CD4-positive, alpha-beta memory T cell (primary cell): ENCODE results near the gene PON2. TPM values are rescaled to one million over a fixed set of nuclear protein-coding genes. Genes with fewer than 3 reads are reported as not detected.
A peak's percentile ranks its signal among the peaks of the same experiment; 100 is the strongest.

Source experiments
- CTCF ChIA-PET: fragments of 350-600 bp; sonication (Branson Sonifier 250); formaldehyde crosslinking; loops from one replicate; lab custom pipeline; 2021; ENCODE audit warnings: inconsistent platforms; ENCODE audit not compliant: partially characterized antibody; lab: Charles Lee
- POLR2A ChIA-PET: fragments of 350-600 bp; sonication (Branson Sonifier 250); formaldehyde crosslinking; loops from one replicate; lab custom pipeline; 2021; ENCODE audit not compliant: partially characterized antibody; lab: Charles Lee
- DNase-seq, 5 donors: peaks; one replicate each; pipeline versions ENCODE4 v3.0.0 to v3.0.0-alpha.2; 2020 to 2022; ENCODE audit warnings: mixed read lengths in 1 of 5
- H3K27ac ChIP-seq: one replicate; pipeline ENCODE4 v1.7.0; 2013; ENCODE audit warnings: low read depth, low read length
- H3K27me3 ChIP-seq: 2 replicates; pipeline ENCODE4 v1.7.0; 2013; ENCODE audit warnings: mild to moderate bottlenecking, low read length, moderate library complexity; ENCODE audit not compliant: insufficient read depth
- H3K36me3 ChIP-seq: 2 replicates; pipeline ENCODE4 v1.7.0; 2013; ENCODE audit warnings: mild to moderate bottlenecking, low read length, moderate library complexity; ENCODE audit not compliant: insufficient read depth
- H3K4me1 ChIP-seq: 2 replicates; pipeline ENCODE4 v1.7.0; 2013; ENCODE audit warnings: mild to moderate bottlenecking, low read length, moderate library complexity; ENCODE audit not compliant: insufficient read depth
- H3K4me3 ChIP-seq, 2 donors: one replicate each; pipeline ENCODE4 v1.7.0; 2013; ENCODE audit warnings: low read length in 2 of 2, mild to moderate bottlenecking in 1 of 2
- H3K9me3 ChIP-seq, 2 donors: one replicate each; pipeline ENCODE4 v1.7.0; 2013; ENCODE audit warnings: low read length in 2 of 2, control low read depth in 1 of 2; ENCODE audit not compliant: control insufficient read depth in 1 of 2
- H3K27ac Mint-ChIP-seq, 7 donors: one replicate each; pipeline ENCODE4 v1.8.0; 2020 to 2021; ENCODE audit warnings: mixed read lengths in 7 of 7, mild to moderate bottlenecking in 6 of 7, inconsistent platforms in 3 of 7, moderate library complexity in 3 of 7
- H3K27me3 Mint-ChIP-seq, 2 donors: one replicate each; pipeline ENCODE4 v1.8.0; 2020 to 2021; ENCODE audit warnings: mixed read lengths in 2 of 2
- H3K36me3 Mint-ChIP-seq, 2 donors: one replicate each; pipeline ENCODE4 v1.8.0; 2020 to 2021; ENCODE audit warnings: mixed read lengths in 2 of 2, inconsistent platforms in 1 of 2, mild to moderate bottlenecking in 1 of 2
- H3K4me1 Mint-ChIP-seq, 4 donors: one replicate each; pipeline ENCODE4 v1.8.0; 2020 to 2021; ENCODE audit warnings: mixed read lengths in 4 of 4, mild to moderate bottlenecking in 1 of 4
- H3K4me3 Mint-ChIP-seq, 8 donors: one replicate each; pipeline ENCODE4 v1.8.0; 2020 to 2021; ENCODE audit warnings: mixed read lengths in 8 of 8, mild to moderate bottlenecking in 7 of 8, moderate library complexity in 6 of 8, inconsistent platforms in 3 of 8
- H3K9me3 Mint-ChIP-seq, 8 donors: one replicate each; pipeline ENCODE4 v1.8.0; 2020 to 2021; ENCODE audit warnings: mixed read lengths in 8 of 8, mild to moderate bottlenecking in 5 of 8, inconsistent platforms in 3 of 8, moderate library complexity in 1 of 8
- intact Hi-C: fragments of 100-400 bp; cut with micrococcal nuclease; formaldehyde crosslinking; loops from one replicate; pipeline ENCODE4 v1.15.1; 2023
- polyA plus RNA-seq, 2 donors: library from polyadenylated mRNA; unstranded; fragments of 300-500 nt; fragmentation: Illumina TruSeq; gene quantifications; one replicate each; pipeline ENCODE4 v1.2.3, GENCODE V29; 2021
- total RNA-seq, 2 experiments: library from RNA; stranded (reverse); gene quantifications; one replicate each; pipeline ENCODE4 v1.2.3, GENCODE V29; 2021

Gene PON2
- total and polyA plus RNA-seq, 4 experiments from 2014 or later = 3.0 to 8.0 (median 5.0) TPM

GRCh38 chr7:95476072-95476847 lies 41.4 kb upstream of the PON2 start:
- Mint-ChIP-seq H3K27ac (peak overlapping the region in 1 of 7 donors; percentile 42), H3K4me3 (no peak overlapping the region), H3K27me3 (no peaks in the 10 kb centered on the region), H3K36me3 (no peaks in the 10 kb centered on the region), H3K4me1 (peaks cover 0 to 1% (median 0%) of the 10 kb centered on the region in 4 donors), H3K9me3 (no peaks in the 10 kb centered on the region)
- H3K4me3 ChIP-seq = no peak overlapping the region
- POLR2A ChIA-PET = no interaction called here
- CTCF ChIA-PET = interaction anchor here (0.7 to 5.9 kb wide), 20 partner anchors 10 to 1037 kb away, joined by 3 to 95 read pairs (median 4); partner anchors contain the start of genes ASB4 and PON3
- H3K36me3 ChIP-seq = no peaks in the 10 kb centered on the region
- intact Hi-C loops = loop anchor here (2.0 kb wide), 2 partner anchors 79 to 1389 kb away; partner anchors contain the start of gene PON3
- no peaks in the 10 kb centered on the region for H3K4me1 ChIP-seq
- H3K27ac ChIP-seq = no peak overlapping the region
- no peaks in the 10 kb centered on the region for H3K9me3 ChIP-seq
- H3K27me3 ChIP-seq = no peaks in the 10 kb centered on the region
- DNase-seq = no peak

- no peak overlapping the region for H3K4me3 Mint-ChIP-seq
- POLR2A ChIA-PET = no interaction called here
These were observed 38.6 kb upstream of the PON2 start for GRCh38 chr7:95473276-95473985.

GRCh38 chr7:95472581-95473161 lies 37.8 kb upstream of the PON2 start:
- Mint-ChIP-seq H3K27ac (no peak overlapping the region), H3K9me3 (no peaks in the 10 kb centered on the region), H3K4me1 (peaks cover 6 to 10% (median 7%) of the 10 kb centered on the region in 4 donors), H3K36me3 (no peaks in the 10 kb centered on the region), H3K4me3 (no peak overlapping the region), H3K27me3 (no peaks in the 10 kb centered on the region)
- no peaks in the 10 kb centered on the region for H3K36me3 ChIP-seq
- no peak overlapping the region for H3K27ac ChIP-seq
- no peaks in the 10 kb centered on the region for H3K4me1 ChIP-seq
- no peak for DNase-seq
- H3K4me3 ChIP-seq = no peak overlapping the region
- H3K9me3 ChIP-seq = no peaks in the 10 kb centered on the region
- ChIA-PET CTCF (interaction anchor here (1.3 to 1.4 kb wide), 2 partner anchors 10 to 18 kb away, joined by 3 to 5 read pairs; no protein-coding TSS in a partner anchor), POLR2A (no interaction called here)
- intact Hi-C loops = no loop called here
- no peaks in the 10 kb centered on the region for H3K27me3 ChIP-seq

More at GRCh38 chr7:95473276-95473985, 38.6 kb upstream of the PON2 start:
- H3K27me3 Mint-ChIP-seq = no peaks in the 10 kb centered on the region
- no peaks in the 10 kb centered on the region for H3K9me3 ChIP-seq
- CTCF ChIA-PET = interaction anchor here (1.3 to 1.4 kb wide), 2 partner anchors 9 to 17 kb away, joined by 3 to 5 read pairs; no protein-coding TSS in a partner anchor
- peaks cover 6 to 10% (median 7%) of the 10 kb centered on the region in 4 donors for H3K4me1 Mint-ChIP-seq
- no peaks in the 10 kb centered on the region for H3K36me3 Mint-ChIP-seq
- H3K36me3 ChIP-seq = no peaks in the 10 kb centered on the region
- no peaks in the 10 kb centered on the region for H3K27me3 ChIP-seq
- no peak overlapping the region for H3K4me3 ChIP-seq
- no peaks in the 10 kb centered on the region for H3K9me3 Mint-ChIP-seq
- no peak overlapping the region for H3K27ac Mint-ChIP-seq
- no peak overlapping the region for H3K27ac ChIP-seq
- H3K4me1 ChIP-seq = no peaks in the 10 kb centered on the region
- no peak for DNase-seq
- intact Hi-C loops = no loop called here

GRCh38 chr7:95471071-95471470 lies 36.2 kb upstream of the PON2 start:
- Mint-ChIP-seq H3K27me3 (no peaks in the 10 kb centered on the region), H3K4me3 (no peak overlapping the region), H3K9me3 (no peaks in the 10 kb centered on the region), H3K27ac (no peak overlapping the region), H3K36me3 (no peaks in the 10 kb centered on the region), H3K4me1 (peaks cover 6 to 10% (median 7%) of the 10 kb centered on the region in 4 donors)
- Histone ChIP-seq H3K9me3 (no peaks in the 10 kb centered on the region), H3K4me1 (no peaks in the 10 kb centered on the region), H3K27ac (no peak overlapping the region), H3K36me3 (no peaks in the 10 kb centered on the region), H3K27me3 (no peaks in the 10 kb centered on the region), H3K4me3 (no peak overlapping the region)
- no peak for DNase-seq
- intact Hi-C loops = no loop called here
- ChIA-PET POLR2A (no interaction called here), CTCF (no interaction called here)

- ChIA-PET POLR2A (no interaction called here), CTCF (interaction anchor here (1.1 kb wide), 1 partner anchor 9 kb away, joined by 3 read pairs; no protein-coding TSS in a partner anchor)
- H3K4me1 ChIP-seq = no peaks in the 10 kb centered on the region
- DNase-seq = no peak
- Mint-ChIP-seq H3K36me3 (no peaks in the 10 kb centered on the region), H3K4me3 (no peak overlapping the region), H3K27ac (peak overlapping the region in 1 of 7 donors; percentile 0), H3K9me3 (no peaks in the 10 kb centered on the region), H3K4me1 (peaks cover 6 to 10% (median 7%) of the 10 kb centered on the region in 4 donors), H3K27me3 (no peaks in the 10 kb centered on the region)
- no peaks in the 10 kb centered on the region for H3K9me3 ChIP-seq
- H3K36me3 ChIP-seq = no peaks in the 10 kb centered on the region
- H3K4me3 ChIP-seq = no peak overlapping the region
- H3K27me3 ChIP-seq = no peaks in the 10 kb centered on the region
- no peak overlapping the region for H3K27ac ChIP-seq
- intact Hi-C loops = no loop called here
These were observed 35.6 kb upstream of the PON2 start for GRCh38 chr7:95470452-95470851.

GRCh38 chr7:95469848-95470247 lies 35.0 kb upstream of the PON2 start:
- no peaks in the 10 kb centered on the region for H3K27me3 Mint-ChIP-seq
- no peak overlapping the region for H3K4me3 Mint-ChIP-seq
- H3K36me3 Mint-ChIP-seq = no peaks in the 10 kb centered on the region
- DNase-seq = no peak
- intact Hi-C loops = no loop called here
- H3K9me3 Mint-ChIP-seq = no peaks in the 10 kb centered on the region
- Histone ChIP-seq H3K4me3 (no peak overlapping the region), H3K27me3 (no peaks in the 10 kb centered on the region), H3K36me3 (no peaks in the 10 kb centered on the region), H3K4me1 (no peaks in the 10 kb centered on the region), H3K27ac (no peak overlapping the region), H3K9me3 (no peaks in the 10 kb centered on the region)
- H3K27ac Mint-ChIP-seq = no peak overlapping the region
- peaks cover 6 to 10% (median 7%) of the 10 kb centered on the region in 4 donors for H3K4me1 Mint-ChIP-seq
- CTCF ChIA-PET = interaction anchor here (1.1 kb wide), 1 partner anchor 9 kb away, joined by 3 read pairs; no protein-coding TSS in a partner anchor
- POLR2A ChIA-PET = no interaction called here

GRCh38 chr7:95469187-95469586 lies 34.4 kb upstream of the PON2 start:
- no peaks in the 10 kb centered on the region for H3K36me3 ChIP-seq
- POLR2A ChIA-PET = no interaction called here
- intact Hi-C loops = no loop called here
- no peak overlapping the region for H3K4me3 Mint-ChIP-seq
- H3K36me3 Mint-ChIP-seq = no peaks in the 10 kb centered on the region
- no peaks in the 10 kb centered on the region for H3K9me3 Mint-ChIP-seq
- H3K4me3 ChIP-seq = no peak overlapping the region
- CTCF ChIA-PET = interaction anchor here (1.1 kb wide), 1 partner anchor 10 kb away, joined by 3 read pairs; no protein-coding TSS in a partner anchor
- H3K27me3 Mint-ChIP-seq = no peaks in the 10 kb centered on the region
- DNase-seq = no peak
- no peak overlapping the region for H3K27ac ChIP-seq
- no peaks in the 10 kb centered on the region for H3K27me3 ChIP-seq
- no peak overlapping the region for H3K27ac Mint-ChIP-seq
- peaks cover 6 to 10% (median 7%) of the 10 kb centered on the region in 4 donors for H3K4me1 Mint-ChIP-seq
- no peaks in the 10 kb centered on the region for H3K4me1 ChIP-seq
- no peaks in the 10 kb centered on the region for H3K9me3 ChIP-seq
